Loucy (cell line): ENCODE measurements around the gene SPECC1.
"Not testable (repeated sequence)": the region's sequence is repeated elsewhere in the genome, so short reads cannot be mapped to it uniquely, and the experiment has no call there.

Experiments
- H2AFZ ChIP-seq: fragments of 200-600 bp; sonication (generic); 2 replicates; pipeline ENCODE4 v1.6.0; 2016; ENCODE audit warnings: antibody characterized with exemption, mild to moderate bottlenecking, low read length, moderate library complexity
- H3F3A ChIP-seq: fragments of 200-600 bp; 2 replicates; pipeline ENCODE4 v1.6.0; 2016; ENCODE audit warnings: antibody characterized with exemption, low read depth, mild to moderate bottlenecking
- H3K27me3 ChIP-seq: fragments of 200-600 bp; sonication (generic); 2 replicates; pipeline ENCODE4 v1.6.1; 2014; ENCODE audit warnings: low read length, mild to moderate bottlenecking; ENCODE audit not compliant: insufficient read depth, poor library complexity, severe bottlenecking
- H3K36me3 ChIP-seq: fragments of 200-600 bp; sonication (generic); 2 replicates; pipeline ENCODE4 v1.6.1; 2016; ENCODE audit warnings: low read length; ENCODE audit not compliant: insufficient read depth
- H3K4me1 ChIP-seq: fragments of 200-600 bp; sonication (generic); 2 replicates; pipeline ENCODE4 v1.5.1; 2014; ENCODE audit warnings: low read length, mild to moderate bottlenecking; ENCODE audit not compliant: insufficient read depth, poor library complexity, severe bottlenecking
- H3K4me2 ChIP-seq: fragments of 200-600 bp; sonication (generic); 2 replicates; pipeline ENCODE4 v1.6.0; 2014; ENCODE audit warnings: antibody characterized with exemption, low read length, low read depth, mild to moderate bottlenecking; ENCODE audit not compliant: poor library complexity, severe bottlenecking
- H3K4me3 ChIP-seq: fragments of 200-600 bp; sonication (generic); 2 replicates; pipeline ENCODE4 v1.5.1; 2014; ENCODE audit warnings: low read length, mild to moderate bottlenecking, mixed read lengths; ENCODE audit not compliant: poor library complexity, severe bottlenecking
- H3K79me2 ChIP-seq: fragments of 200-600 bp; sonication (generic); 2 replicates; pipeline ENCODE4 v1.6.1; 2014; ENCODE audit warnings: low read length; ENCODE audit not compliant: insufficient read depth
- H3K9ac ChIP-seq: fragments of 200-600 bp; sonication (generic); 2 replicates; pipeline ENCODE4 v1.6.0; 2014; ENCODE audit warnings: mild to moderate bottlenecking, low read depth, low read length, moderate library complexity; ENCODE audit not compliant: poor library complexity, severe bottlenecking
- H3K9me2 ChIP-seq: fragments of 200-600 bp; sonication (generic); replicated peaks from 2 replicates; pipeline ENCODE4 v1.6.1; 2016; ENCODE audit warnings: low read depth, low read length, mixed read lengths
- H3K9me3 ChIP-seq: fragments of 200-600 bp; sonication (generic); 2 replicates; pipeline ENCODE4 v1.6.1; 2014; ENCODE audit warnings: mild to moderate bottlenecking, antibody characterized with exemption, low read length, low read depth; ENCODE audit not compliant: insufficient read depth
- H4K20me1 ChIP-seq: fragments of 200-600 bp; sonication (generic); 2 replicates; pipeline ENCODE4 v1.6.0; 2014; ENCODE audit warnings: antibody characterized with exemption, low read length, mild to moderate bottlenecking; ENCODE audit not compliant: insufficient read depth, poor library complexity, severe bottlenecking
- EZH2phosphoT487 ChIP-seq: fragments of 200-600 bp; IDR thresholded peaks from 2 replicates; pipeline ENCODE4 v1.6.1; 2018; ENCODE audit warnings: antibody characterized with exemption, mild to moderate bottlenecking, moderate library complexity, borderline replicate concordance
- TF ChIP-seq, protein P1 (sequence below): fragments of 200-600 bp; sonication (generic); conservative IDR thresholded peaks from 2 replicates; pipeline ENCODE4 v1.5.1; 2014; ENCODE audit warnings: mild to moderate bottlenecking, antibody characterized with exemption, low read length

The SPECC1 gene, protein sequence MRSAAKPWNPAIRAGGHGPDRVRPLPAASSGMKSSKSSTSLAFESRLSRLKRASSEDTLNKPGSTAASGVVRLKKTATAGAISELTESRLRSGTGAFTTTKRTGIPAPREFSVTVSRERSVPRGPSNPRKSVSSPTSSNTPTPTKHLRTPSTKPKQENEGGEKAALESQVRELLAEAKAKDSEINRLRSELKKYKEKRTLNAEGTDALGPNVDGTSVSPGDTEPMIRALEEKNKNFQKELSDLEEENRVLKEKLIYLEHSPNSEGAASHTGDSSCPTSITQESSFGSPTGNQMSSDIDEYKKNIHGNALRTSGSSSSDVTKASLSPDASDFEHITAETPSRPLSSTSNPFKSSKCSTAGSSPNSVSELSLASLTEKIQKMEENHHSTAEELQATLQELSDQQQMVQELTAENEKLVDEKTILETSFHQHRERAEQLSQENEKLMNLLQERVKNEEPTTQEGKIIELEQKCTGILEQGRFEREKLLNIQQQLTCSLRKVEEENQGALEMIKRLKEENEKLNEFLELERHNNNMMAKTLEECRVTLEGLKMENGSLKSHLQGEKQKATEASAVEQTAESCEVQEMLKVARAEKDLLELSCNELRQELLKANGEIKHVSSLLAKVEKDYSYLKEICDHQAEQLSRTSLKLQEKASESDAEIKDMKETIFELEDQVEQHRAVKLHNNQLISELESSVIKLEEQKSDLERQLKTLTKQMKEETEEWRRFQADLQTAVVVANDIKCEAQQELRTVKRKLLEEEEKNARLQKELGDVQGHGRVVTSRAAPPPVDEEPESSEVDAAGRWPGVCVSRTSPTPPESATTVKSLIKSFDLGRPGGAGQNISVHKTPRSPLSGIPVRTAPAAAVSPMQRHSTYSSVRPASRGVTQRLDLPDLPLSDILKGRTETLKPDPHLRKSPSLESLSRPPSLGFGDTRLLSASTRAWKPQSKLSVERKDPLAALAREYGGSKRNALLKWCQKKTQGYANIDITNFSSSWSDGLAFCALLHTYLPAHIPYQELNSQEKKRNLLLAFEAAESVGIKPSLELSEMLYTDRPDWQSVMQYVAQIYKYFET

DNA sequence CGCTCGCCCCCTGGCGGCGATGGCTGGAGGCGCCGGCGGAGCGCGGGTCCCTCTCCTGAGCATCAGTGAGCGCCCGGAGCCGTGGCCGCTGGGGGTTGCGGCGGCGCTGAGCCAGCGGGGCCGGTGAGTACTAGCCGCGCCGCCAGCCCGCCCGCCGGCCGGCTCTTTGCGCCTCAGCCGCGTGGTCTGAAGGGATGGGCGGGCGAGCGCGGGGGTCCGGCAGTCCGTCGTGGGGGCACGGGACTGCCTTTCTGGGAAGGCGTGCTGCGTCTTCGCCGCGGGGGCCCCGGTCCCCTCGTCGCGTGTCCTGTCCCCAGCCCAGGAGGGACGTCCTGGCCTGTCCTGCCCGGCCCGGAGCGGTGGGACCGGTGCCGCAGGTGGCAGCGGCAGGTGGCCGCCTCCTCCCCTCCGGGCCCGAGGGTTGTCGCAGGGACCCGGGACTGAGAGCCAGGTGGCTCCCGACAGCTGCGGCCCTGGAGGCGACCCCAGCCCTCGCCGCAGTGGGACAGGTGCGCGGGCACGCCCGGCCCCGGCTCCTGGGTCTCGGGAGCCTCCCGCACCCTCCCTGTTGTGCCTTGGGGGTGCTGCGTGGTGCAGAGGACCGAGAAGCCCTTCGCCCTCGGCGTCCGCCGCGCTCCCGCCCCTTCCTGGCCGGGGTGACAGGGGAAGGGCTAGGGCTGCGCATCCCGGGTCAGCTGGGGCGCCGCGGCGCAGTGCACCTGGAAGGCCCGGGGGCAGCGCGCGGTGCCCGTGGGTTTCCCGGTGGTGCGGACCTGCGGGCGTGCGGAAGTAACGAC, at the start of gene SPECC1:
SPECC1 (plus strand) TSS at position 58 of the 797 bp plus-strand sequence. CDS start 87,293 bp downstream, outside the sequence.
- no peaks in the 10 kb centered on the region for H3K9me2 ChIP-seq

DNA sequence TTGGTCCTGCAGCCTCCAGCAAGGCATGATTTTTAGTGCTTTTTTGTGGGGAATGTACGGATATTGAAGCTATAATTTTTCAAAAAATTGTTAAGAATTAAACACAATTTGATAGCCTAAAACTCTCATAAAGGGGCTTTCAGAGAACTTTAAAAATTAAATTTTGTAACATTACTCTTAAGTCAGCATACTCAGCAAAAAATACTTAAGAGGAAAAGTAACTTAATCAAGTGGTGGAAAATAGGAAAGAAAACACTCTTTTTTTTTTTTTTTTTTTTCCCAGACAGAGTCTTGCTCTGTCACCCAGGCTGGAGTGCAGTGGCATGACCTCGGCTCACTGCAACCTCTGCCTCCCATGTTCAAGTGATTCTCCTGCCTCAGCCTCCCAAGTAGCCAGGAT, 46.2 kb upstream of the SPECC1 start:
- H3K4me2 ChIP-seq, H2AFZ ChIP-seq, H3K4me3 ChIP-seq, H3K4me1 ChIP-seq, H3K9ac ChIP-seq, H3K27me3 ChIP-seq, H3K9me3 ChIP-seq, H3F3A ChIP-seq, H3K9me2 ChIP-seq: not testable (repeated sequence)
- H3K79me2 ChIP-seq = peaks cover 23% of the 10 kb centered on the region; the same call in 1 of the 2 replicates
- H4K20me1 ChIP-seq = peaks cover 13% of the 10 kb centered on the region
- peaks cover 56% of the 10 kb centered on the region for H3K36me3 ChIP-seq

More for the DNA sequence above, at the start of gene SPECC1:
- H3K36me3 ChIP-seq = no peaks in the 10 kb centered on the region
- peak within 1 kb of the TSS; percentile 100 for H2AFZ ChIP-seq
- H3K4me2 ChIP-seq = peak within 1 kb of the TSS; percentile 94
- H3K4me1 ChIP-seq = peaks cover 11% of the 10 kb centered on the region
- H3K4me3 ChIP-seq = peak within 1 kb of the TSS; percentile 79
- no peaks in the 10 kb centered on the region for H4K20me1 ChIP-seq
- TF ChIP-seq EZH2phosphoT487 = no peak
- TF ChIP-seq, protein P1, sequence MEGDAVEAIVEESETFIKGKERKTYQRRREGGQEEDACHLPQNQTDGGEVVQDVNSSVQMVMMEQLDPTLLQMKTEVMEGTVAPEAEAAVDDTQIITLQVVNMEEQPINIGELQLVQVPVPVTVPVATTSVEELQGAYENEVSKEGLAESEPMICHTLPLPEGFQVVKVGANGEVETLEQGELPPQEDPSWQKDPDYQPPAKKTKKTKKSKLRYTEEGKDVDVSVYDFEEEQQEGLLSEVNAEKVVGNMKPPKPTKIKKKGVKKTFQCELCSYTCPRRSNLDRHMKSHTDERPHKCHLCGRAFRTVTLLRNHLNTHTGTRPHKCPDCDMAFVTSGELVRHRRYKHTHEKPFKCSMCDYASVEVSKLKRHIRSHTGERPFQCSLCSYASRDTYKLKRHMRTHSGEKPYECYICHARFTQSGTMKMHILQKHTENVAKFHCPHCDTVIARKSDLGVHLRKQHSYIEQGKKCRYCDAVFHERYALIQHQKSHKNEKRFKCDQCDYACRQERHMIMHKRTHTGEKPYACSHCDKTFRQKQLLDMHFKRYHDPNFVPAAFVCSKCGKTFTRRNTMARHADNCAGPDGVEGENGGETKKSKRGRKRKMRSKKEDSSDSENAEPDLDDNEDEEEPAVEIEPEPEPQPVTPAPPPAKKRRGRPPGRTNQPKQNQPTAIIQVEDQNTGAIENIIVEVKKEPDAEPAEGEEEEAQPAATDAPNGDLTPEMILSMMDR = peak; percentile 77
- H3F3A ChIP-seq = no peaks in the 10 kb centered on the region
- no peaks in the 10 kb centered on the region for H3K9me3 ChIP-seq
- peak within 1 kb of the TSS; percentile 72 for H3K9ac ChIP-seq
- no peaks in the 10 kb centered on the region for H3K79me2 ChIP-seq
- H3K27me3 ChIP-seq = peaks cover 4% of the 10 kb centered on the region

DNA sequence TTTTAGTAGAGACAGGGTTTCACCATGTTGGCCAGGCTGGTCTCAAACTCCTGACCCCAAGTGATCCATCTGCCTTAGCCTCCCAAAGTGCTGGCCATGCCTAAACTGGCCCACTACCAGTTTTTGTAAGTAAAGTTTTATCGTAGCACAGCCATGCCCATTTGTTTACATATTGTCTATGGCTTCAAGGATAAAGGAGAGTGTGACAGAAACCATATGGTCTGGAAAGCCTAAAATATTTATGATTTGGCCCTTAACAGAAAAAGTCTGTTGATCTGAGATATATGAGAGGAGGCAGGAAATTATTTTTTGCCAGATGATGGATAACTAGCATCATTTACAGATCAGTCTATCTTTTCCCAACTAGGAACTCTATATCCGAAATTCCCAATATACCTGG, 36.0 kb upstream of the SPECC1 start:
- Histone ChIP-seq H3K4me1 (peaks cover 35% of the 10 kb centered on the region), H3K9ac (no peak overlapping the region), H2AFZ (no peak overlapping the region), H3F3A (no peaks in the 10 kb centered on the region), H3K27me3 (no peaks in the 10 kb centered on the region), H3K36me3 (peaks cover 12% of the 10 kb centered on the region; the same call in 1 of the 2 replicates), H3K9me3 (no peaks in the 10 kb centered on the region), H3K9me2 (no peaks in the 10 kb centered on the region), H4K20me1 (peaks cover 39% of the 10 kb centered on the region), H3K4me3 (no peak overlapping the region), H3K4me2 (peak overlapping the region; percentile 86), H3K79me2 (peaks cover 87% of the 10 kb centered on the region)
- TF ChIP-seq EZH2phosphoT487 = no peak
